GM19043 (cell line): ENCODE data around the gene STXBP5.
A peak's percentile ranks its signal among the peaks of the same experiment; 100 is the strongest.

Experiments
- ATAC-seq: cut with Tn5 transposase; IDR thresholded peaks from one replicate; pipeline ENCODE4 v1.9.1; 2021; ENCODE audit warnings: low read depth; ENCODE audit not compliant: unreplicated experiment

STXBP5 gene

GRCh38 chr6:147177286-147177685 lies 26.9 kb upstream of the STXBP5 start:
- no peak for ATAC-seq

GRCh38 chr6:147178355-147178754 lies 25.9 kb upstream of the STXBP5 start:
- ATAC-seq: no peak

GRCh38 chr6:147179809-147180208 lies 24.4 kb upstream of the STXBP5 start:
- ATAC-seq: no peak

- no peak for ATAC-seq
These were observed 23.3 kb upstream of the STXBP5 start for GRCh38 chr6:147180926-147181325.

GRCh38 chr6:147184379-147184778 lies 19.8 kb upstream of the STXBP5 start:
- ATAC-seq: no peak

GRCh38 chr6:147185216-147185615 lies 19.0 kb upstream of the STXBP5 start:
- no peak for ATAC-seq

GRCh38 chr6:147190556-147190955 lies 13.7 kb upstream of the STXBP5 start:
- no peak for ATAC-seq

GRCh38 chr6:147192278-147192911 lies 11.8 kb upstream of the STXBP5 start:
- ATAC-seq: no peak

- ATAC-seq: no peak
These were observed 9.4 kb upstream of the STXBP5 start for GRCh38 chr6:147194652-147195411.

GRCh38 chr6:147195510-147195909 lies 8.7 kb upstream of the STXBP5 start:
- no peak for ATAC-seq

- ATAC-seq: no peak
These were observed 8.2 kb upstream of the STXBP5 start for GRCh38 chr6:147195987-147196386.

- no peak for ATAC-seq
These were observed 3.5 kb upstream of the STXBP5 start for GRCh38 chr6:147200711-147201110.

- ATAC-seq: no peak
These were observed 2.2 kb upstream of the STXBP5 start for GRCh38 chr6:147201885-147202515.

GRCh38 chr6:147202516-147203310 lies 1.5 kb upstream of the STXBP5 start:
- ATAC-seq: peak; percentile 74

GRCh38 chr6:147203311-147204059 lies 732 bp upstream of the STXBP5 start:
- ATAC-seq: peak; percentile 42

GRCh38 chr6:147204843-147205311 lies 660 bp downstream of the STXBP5 start:
- ATAC-seq: no peak

GRCh38 chr6:147205690-147206600 lies 1.7 kb downstream of the STXBP5 start:
- ATAC-seq: no peak

- no peak for ATAC-seq
These were observed 3.1 kb downstream of the STXBP5 start for GRCh38 chr6:147207351-147207750.
